COR-L47 (cell line): ENCODE results near the gene CASD1.

Experiments used
- DNase-seq: peaks from one replicate; lab custom pipeline; 2025; lab: John Stamatoyannopoulos, UW

CASD1 gene

GRCh38 chr7:94580601-94581000, 71.0 kb downstream of the CASD1 start:
- no peak for DNase-seq

GRCh38 chr7:94584113-94584512, 74.5 kb downstream of the CASD1 start:
- no peak for DNase-seq

GRCh38 chr7:94588075-94588474, 78.5 kb downstream of the CASD1 start:
- DNase-seq, result no peak

- no peak for DNase-seq
These were observed 81.0 kb downstream of the CASD1 start for GRCh38 chr7:94590526-94591162.

GRCh38 chr7:94591176-94591575, 81.6 kb downstream of the CASD1 start:
- no peak for DNase-seq

- DNase-seq, result no peak
These were observed 85.3 kb downstream of the CASD1 start for GRCh38 chr7:94594882-94595281.

GRCh38 chr7:94595717-94596116, 86.1 kb downstream of the CASD1 start:
- DNase-seq, result no peak

GRCh38 chr7:94600267-94600666, 90.7 kb downstream of the CASD1 start:
- DNase-seq, result no peak

GRCh38 chr7:94602181-94602580, 92.6 kb downstream of the CASD1 start:
- no peak for DNase-seq

- DNase-seq, result no peak
These were observed 95.4 kb downstream of the CASD1 start for GRCh38 chr7:94605031-94605430.
